ENCODE results near the gene NDUFA8.
"Not testable (repeated sequence)": the region's sequence is repeated elsewhere in the genome, so short reads cannot be mapped to it uniquely, and the experiment has no call there.

The NDUFA8 gene

DNA sequence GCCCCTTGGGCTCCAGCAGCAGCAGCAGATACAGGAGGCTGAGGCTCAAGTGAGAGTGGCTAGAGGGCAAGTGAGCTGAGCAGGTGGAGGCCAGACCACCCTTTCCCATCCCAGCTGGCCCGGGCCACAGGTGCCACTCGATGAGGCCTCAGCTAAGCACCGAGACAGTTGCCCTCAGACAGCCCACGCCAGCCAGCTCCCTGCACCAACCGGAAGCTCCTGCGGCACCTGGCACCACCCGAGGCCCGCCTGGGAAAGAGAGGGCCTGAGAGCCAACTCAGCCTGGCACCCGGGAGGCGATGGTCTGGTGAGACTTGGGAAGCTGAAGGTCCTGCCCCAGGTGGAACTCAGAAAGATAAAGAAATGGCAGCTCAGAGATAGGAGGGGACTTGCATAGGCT lies 38.2 kb downstream of the NDUFA8 start:
- DNase-seq (ENCODE audit: low read depth in 2 of 2): no peak

- DNase-seq (ENCODE audit: low read depth in 2 of 2): no peak
Measured at GRCh38 chr9:122120316-122121071, 39.1 kb downstream of the NDUFA8 start.

DNA sequence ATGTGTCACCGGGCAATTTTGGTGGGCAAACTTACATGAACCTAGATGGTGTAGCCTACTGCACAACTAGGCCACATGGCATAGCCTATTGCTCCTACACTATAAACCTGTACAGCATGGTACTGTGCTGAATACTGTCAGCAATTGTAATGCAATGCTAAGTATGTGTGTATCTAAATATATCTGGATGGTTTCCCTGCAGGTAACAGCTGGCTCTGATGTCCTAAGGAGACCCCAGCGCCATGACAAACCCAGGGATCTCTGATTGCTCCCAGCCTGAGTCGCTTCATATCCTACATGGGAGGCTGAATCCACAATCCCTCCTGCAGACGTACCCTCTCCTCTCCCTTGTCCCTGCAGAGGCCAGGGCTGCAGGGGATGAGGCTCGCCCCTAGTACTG lies 39.9 kb downstream of the NDUFA8 start:
- no peak for DNase-seq (ENCODE audit: low read depth in 2 of 2)

DNA sequence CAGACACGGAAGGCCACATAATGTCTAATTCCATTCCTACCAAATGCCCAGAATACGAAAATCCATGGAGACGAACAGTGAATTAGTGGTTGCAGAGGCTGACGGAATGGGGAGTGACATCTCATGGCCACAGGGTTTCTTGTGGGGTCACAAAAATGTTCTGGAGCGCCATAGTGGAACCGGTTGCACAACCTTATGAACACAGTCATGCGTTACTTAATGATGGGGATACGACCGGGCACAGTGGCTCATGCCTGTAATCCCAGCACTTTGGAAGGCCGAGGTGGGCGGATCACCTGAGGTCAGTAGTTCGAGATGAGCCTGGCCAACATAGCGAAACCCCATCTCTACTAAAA lies 40.4 kb downstream of the NDUFA8 start:
- DNase-seq (ENCODE audit: low read depth in 2 of 2): no peak

DNA sequence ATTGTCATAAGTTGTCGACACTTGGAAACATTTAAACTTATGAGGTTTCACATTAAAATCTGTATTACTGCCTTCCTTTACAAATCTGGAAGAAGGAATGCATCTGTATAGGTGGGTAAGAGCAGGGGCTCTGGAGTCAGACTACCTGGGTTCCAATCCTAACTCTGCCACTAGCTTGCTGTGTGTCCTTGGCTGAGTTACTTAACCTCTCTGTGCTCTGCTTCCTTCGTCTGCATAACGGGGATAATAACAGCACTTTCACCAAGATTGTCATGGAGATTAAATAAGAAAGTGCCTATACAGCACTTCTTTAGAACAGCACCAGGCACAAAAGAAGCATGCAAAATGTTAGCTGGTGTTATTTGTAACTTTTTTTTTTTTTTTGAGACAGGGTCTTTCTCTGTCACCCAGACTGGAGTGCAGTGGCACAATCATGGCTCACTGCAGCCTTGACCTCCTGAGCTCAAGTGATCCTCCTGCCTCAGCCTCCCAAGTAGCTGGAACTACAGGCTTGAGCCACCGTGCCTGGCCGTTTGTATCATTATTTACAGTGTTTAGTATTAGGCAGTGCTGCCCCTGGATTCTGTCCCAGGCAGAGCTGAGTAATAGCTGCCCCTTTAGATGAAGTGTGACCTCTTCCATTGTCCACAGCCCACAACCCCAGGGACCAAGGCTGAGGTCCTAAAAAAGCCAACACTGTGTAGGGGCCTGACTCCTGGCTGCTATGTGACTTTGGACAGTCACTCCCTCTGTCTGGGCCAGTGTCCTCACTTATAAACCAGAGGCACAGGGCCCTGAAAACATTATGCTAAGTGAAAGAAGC lies 41.0 kb downstream of the NDUFA8 start:
- no peak for DNase-seq (ENCODE audit: low read depth in 2 of 2)

DNA sequence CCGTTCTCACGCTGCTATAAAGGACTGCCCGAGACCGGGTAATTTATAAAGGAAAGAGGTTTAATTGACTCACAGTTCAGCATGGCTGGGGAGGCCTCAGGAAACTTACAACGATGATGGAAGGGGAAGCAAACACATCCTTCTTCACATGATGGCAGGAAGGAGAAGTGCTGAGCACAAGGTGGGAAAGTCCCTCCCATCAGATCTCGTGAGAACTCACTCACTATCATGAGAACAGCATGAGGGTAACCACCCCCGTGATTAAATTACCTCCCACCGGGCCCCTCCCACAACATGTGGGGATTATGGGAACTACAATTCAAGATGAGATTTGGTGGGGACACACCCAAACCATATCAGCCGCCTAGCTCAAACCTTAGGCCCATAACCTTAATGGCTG lies 42.3 kb downstream of the NDUFA8 start:
- DNase-seq (ENCODE audit: low read depth in 2 of 2): not testable (repeated sequence)

GRCh38 chr9:122116448-122117173 lies 43.0 kb downstream of the NDUFA8 start:
- DNase-seq (ENCODE audit: low read depth in 2 of 2): no peak

DNA sequence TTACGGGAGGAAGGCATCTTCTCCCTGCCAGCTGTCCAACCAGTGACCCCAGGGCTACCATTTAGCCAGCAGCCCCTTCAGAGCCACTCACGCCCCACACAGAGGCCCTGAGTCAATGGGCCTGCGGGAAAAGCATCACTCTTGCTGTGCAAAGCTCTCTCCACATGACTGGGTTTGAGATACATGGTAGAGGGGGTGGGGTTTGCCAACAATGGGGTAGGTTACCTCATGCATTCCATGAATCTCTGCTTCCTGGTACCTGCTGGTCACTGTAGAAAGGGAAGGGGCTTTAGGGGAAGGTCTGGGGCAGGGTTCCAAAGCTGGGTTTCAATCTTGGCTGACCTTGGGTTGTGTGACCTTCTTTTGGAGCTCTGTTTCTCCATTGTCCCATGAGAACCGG lies 43.5 kb downstream of the NDUFA8 start:
- DNase-seq (ENCODE audit: low read depth in 2 of 2): no peak

DNA sequence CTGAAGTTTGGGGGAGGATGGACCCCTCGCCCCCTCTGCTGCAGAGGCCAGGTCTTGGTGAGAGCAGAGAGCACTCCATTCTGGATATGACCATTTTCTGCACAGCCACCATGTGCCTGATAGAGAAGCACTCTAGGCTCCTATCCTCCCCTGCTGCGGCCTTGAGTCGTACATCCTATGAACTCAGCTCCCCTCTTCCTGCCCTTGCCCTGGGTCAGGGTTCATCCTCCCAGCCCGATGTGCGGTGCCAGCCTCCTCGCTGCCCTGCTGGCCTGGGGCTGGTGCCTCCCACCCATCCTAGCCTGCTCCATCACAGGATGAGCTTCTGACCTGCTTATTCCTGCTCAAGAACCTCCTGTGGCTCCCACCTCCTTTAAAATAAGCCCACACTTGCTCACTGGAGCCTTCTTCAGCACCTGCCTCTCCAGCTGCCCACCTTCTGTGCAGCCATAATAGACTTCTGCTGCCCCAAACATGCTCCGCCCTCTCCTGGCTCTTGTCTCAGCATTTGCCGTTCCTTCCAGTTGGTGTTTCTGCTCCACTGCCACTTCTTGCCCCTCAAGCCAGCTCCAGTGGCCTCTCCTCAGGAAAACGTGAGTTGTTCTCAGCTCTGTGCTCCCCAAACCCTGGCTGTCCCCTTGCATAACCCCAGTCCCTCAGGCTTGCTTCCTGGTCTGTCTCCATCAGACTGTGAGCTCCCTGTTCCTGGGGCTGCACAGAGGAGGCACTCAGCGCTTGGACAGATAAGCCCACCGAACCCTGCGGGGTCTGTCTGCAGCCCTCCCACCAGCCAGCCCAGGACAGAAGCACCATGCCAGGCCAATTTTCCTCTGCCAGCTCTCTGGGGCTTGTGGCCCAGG lies 44.2 kb downstream of the NDUFA8 start:
- DNase-seq (ENCODE audit: low read depth in 2 of 2): no peak

- no peak for DNase-seq (ENCODE audit: low read depth in 2 of 2)
Measured at GRCh38 chr9:122113574-122113973, 46.0 kb downstream of the NDUFA8 start.

DNA sequence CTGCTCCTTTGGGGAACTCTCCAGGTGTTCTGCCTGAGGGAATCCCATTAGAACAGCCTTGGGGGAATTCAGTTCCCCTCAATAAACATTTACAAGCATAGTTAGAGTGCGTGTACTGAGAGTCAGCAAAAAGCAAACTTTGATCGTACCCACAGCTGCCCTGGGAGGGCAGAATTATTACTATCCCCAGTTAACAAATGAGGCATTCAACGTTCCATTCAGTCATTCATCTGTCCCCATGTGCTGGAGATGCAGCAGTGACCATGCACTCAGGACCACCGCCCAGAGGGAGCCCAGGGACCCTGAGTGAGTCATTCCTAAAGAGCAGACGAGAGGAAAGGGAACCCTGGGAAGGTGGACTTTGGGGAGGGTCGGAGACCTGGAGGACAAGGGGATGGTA lies 47.3 kb downstream of the NDUFA8 start:
- DNase-seq (ENCODE audit: low read depth in 2 of 2): no peak

- no peak for DNase-seq (ENCODE audit: low read depth in 2 of 2)
Measured at GRCh38 chr9:122111413-122112085, 48.0 kb downstream of the NDUFA8 start.

DNA sequence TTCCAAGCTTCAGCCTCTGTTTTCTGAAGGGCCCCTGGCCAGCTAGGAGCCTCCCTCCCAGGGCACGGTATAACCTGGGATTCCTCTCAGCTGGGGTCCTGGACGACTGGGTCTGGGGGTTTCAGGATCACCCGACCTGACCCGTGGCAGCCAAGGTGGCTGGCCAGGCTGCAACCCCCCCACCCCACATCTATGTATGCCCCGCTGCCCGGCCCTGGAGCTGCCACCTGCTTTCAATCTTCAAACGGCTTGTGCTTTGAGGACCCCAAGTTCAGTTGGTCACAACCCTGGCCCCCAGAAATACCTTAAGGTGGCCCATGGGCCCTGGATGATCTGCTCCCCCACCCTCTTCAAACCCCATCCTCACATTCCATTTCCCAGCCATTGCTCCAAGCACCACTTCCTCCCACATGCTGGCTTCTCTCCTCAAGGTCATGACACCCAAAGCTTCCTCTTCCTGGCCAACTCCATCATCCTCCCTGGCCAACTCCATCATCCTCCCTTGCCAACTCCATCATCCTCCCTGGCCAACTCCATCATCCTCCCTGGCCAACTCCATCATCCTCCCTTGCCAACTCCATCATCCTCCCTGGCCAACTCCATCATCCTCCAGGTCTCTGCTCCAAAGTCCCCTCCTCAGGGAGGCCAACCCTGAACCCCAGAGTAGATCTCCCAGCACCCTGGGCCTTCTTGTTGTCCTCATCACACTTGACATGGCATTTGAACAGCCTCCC lies 49.3 kb downstream of the NDUFA8 start:
- DNase-seq (ENCODE audit: low read depth in 2 of 2): no peak

GRCh38 chr9:122109035-122109813 lies 50.4 kb downstream of the NDUFA8 start:
- no peak for DNase-seq (ENCODE audit: low read depth in 2 of 2)

GRCh38 chr9:122107291-122107805 lies 52.2 kb downstream of the NDUFA8 start:
- no peak for DNase-seq (ENCODE audit: low read depth in 2 of 2)

- DNase-seq (ENCODE audit: low read depth in 2 of 2): no peak
Measured at GRCh38 chr9:122106576-122106975, 53.0 kb downstream of the NDUFA8 start.

DNA sequence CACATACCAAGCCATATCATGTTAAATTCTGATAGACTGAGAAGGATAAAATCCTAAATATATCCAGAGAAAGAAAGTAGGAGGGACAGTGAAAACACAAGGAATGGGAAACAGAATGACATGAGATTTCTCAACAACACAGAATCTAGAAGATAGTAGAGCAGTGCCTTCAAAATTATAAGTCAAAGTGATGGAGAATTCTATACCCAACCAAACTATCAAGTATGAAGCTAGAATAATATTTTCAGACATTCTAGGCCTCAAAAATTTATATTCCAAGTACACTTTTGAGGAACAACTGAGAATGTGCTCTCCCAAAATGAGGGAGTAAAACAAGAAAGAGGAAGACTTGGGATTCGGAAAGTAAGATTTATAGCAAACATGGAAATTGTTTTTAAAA lies 55.6 kb downstream of the NDUFA8 start:
- DNase-seq (ENCODE audit: low read depth in 2 of 2): no peak

- no peak for DNase-seq (ENCODE audit: low read depth in 2 of 2)
Measured at GRCh38 chr9:122102156-122102555, 57.4 kb downstream of the NDUFA8 start.

DNA sequence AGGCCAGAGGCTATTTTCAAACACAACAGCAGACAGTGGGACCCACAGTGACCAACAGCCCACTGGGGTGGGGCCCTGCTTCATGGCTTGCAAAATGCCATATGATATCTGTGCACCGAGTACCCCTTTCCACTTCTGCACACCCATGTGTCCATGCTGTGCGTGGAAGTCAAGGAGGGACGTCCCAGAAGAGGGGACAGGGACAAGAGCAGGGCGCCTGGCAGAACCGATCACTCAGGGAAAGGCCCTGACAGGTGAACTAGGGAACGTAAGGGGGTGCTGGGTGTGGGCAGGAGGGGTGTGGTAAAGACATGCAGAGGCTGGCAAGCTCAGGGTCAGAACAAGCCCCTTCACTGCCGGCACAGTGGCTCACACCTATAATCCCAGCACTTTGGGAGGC lies 58.8 kb downstream of the NDUFA8 start:
- DNase-seq (ENCODE audit: low read depth in 2 of 2): no peak
